Esophagus squamous epithelium (tissue), 4 donors: ENCODE measurements around the gene UQCC3.

Experiments used
- CTCF ChIP-seq, 6 experiments: fragments of 450-650 bp in 4 of 6; fragments of 200-600 bp in 2 of 6; sonication (generic) in 2 of 6; IDR thresholded peaks; one replicate each; pipeline ENCODE4 v1.5.1; 2016 to 2019; ENCODE audit warnings: antibody characterized with exemption in 6 of 6, mild to moderate bottlenecking in 4 of 6, moderate library complexity in 4 of 6
- POLR2A ChIP-seq, 4 donors: fragments of 450-650 bp; IDR thresholded peaks; one replicate each; pipeline ENCODE4 v1.6.1; 2017; ENCODE audit warnings: antibody characterized with exemption in 4 of 4, mild to moderate bottlenecking in 4 of 4, moderate library complexity in 3 of 4

- TF ChIP-seq CTCF (IDR thresholded peaks at IDR 0.05) (no peak), POLR2A (IDR thresholded peaks at IDR 0.05) (no peak)
Measured at GRCh38 chr11:62666259-62666926, 5.1 kb upstream of the UQCC3 start.
